AG09319 (cell line): ENCODE measurements around the gene PIAS1.

Experiments used
- DNase-seq: peaks from one replicate; pipeline ENCODE4 v3.0.0-alpha.2; 2010; ENCODE audit warnings: low read depth; ENCODE audit errors: extremely low read depth
- CTCF ChIP-seq: IDR thresholded peaks from 2 replicates; pipeline ENCODE4 v1.5.1; 2011; ENCODE audit warnings: low read depth, mild to moderate bottlenecking, inconsistent platforms, low read length, moderate library complexity

PIAS1 gene

GRCh38 chr15:68063606-68064005, 9.5 kb downstream of the PIAS1 start:
- TF ChIP-seq CTCF = no peak
- DNase-seq = no peak

- DNase-seq = no peak
- no peak for TF ChIP-seq CTCF
Measured at GRCh38 chr15:68073576-68074288, 19.6 kb downstream of the PIAS1 start.

GRCh38 chr15:68075764-68076385, 21.8 kb downstream of the PIAS1 start:
- DNase-seq = no peak
- no peak for TF ChIP-seq CTCF

GRCh38 chr15:68078365-68078764, 24.2 kb downstream of the PIAS1 start:
- no peak for DNase-seq
- TF ChIP-seq CTCF = no peak

- TF ChIP-seq CTCF = no peak
- no peak for DNase-seq
Measured at GRCh38 chr15:68080334-68080733, 26.2 kb downstream of the PIAS1 start.

- DNase-seq = no peak
- no peak for TF ChIP-seq CTCF
Measured at GRCh38 chr15:68080783-68081182, 26.7 kb downstream of the PIAS1 start.

GRCh38 chr15:68081869-68082505, 27.9 kb downstream of the PIAS1 start:
- no peak for TF ChIP-seq CTCF
- no peak for DNase-seq
